NCI-H2196 (cell line): ENCODE measurements around the gene INSRR.

ENCODE experiments used
- DNase-seq: peaks from one replicate; lab custom pipeline; 2025; ENCODE audit not compliant: unreplicated experiment; lab: John Stamatoyannopoulos, UW

Gene INSRR

GRCh38 chr1:156834322-156834721 lies 24.6 kb downstream of the INSRR start:
- DNase-seq = no peak

GRCh38 chr1:156833603-156834002 lies 25.3 kb downstream of the INSRR start:
- DNase-seq = peak; percentile 24

- no peak for DNase-seq
These were observed 26.5 kb downstream of the INSRR start for GRCh38 chr1:156832434-156832833.

GRCh38 chr1:156828400-156829124 lies 30.4 kb downstream of the INSRR start:
- DNase-seq = no peak

- no peak for DNase-seq
These were observed 32.3 kb downstream of the INSRR start for GRCh38 chr1:156826630-156827029.

GRCh38 chr1:156823210-156823790 lies 35.6 kb downstream of the INSRR start:
- DNase-seq = no peak

- DNase-seq = no peak
These were observed 36.2 kb downstream of the INSRR start for GRCh38 chr1:156822680-156823079.

- no peak for DNase-seq
These were observed 37.1 kb downstream of the INSRR start for GRCh38 chr1:156821801-156822200.

- no peak for DNase-seq
These were observed 42.2 kb downstream of the INSRR start, which contains the start of gene SH2D2A for GRCh38 chr1:156816561-156817328. TSS of gene SH2D2A (minus strand) at chr1:156816848. CDS start at chr1:156816708, 140 bp downstream.

- no peak for DNase-seq
These were observed 42.9 kb downstream of the INSRR start for GRCh38 chr1:156815961-156816422.

GRCh38 chr1:156815307-156815826 lies 43.5 kb downstream of the INSRR start:
- no peak for DNase-seq

GRCh38 chr1:156814571-156815260 lies 44.2 kb downstream of the INSRR start:
- no peak for DNase-seq

- DNase-seq = no peak
These were observed 45.0 kb downstream of the INSRR start for GRCh38 chr1:156813750-156814570.

GRCh38 chr1:156813298-156813697 lies 45.6 kb downstream of the INSRR start:
- DNase-seq = no peak

GRCh38 chr1:156812293-156812990 lies 46.5 kb downstream of the INSRR start:
- DNase-seq = no peak

GRCh38 chr1:156811168-156811567 lies 47.7 kb downstream of the INSRR start:
- no peak for DNase-seq

GRCh38 chr1:156809711-156810366 lies 49.1 kb downstream of the INSRR start:
- no peak for DNase-seq

GRCh38 chr1:156809281-156809680 lies 49.6 kb downstream of the INSRR start:
- no peak for DNase-seq
